ENCODE measurements around the gene GOT1.

DNA sequence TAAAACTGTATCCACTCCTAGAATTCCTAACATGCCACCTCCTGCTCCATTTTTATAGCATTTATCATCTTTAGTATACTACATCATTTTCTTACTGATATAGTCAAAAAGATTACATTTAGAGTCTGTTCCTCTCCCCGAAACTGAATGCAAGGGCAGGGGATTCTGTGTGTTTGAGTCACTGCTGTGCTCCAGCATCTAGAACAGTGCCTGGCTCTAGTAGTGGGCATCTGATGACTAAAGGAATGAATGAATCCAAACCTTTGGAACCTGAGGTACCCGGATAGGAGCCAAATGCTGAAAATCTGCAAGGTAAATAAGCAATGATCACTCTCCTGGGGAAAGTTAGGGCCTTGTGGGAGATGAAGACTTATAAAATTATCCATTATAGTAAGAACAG lies 18.9 kb downstream of the GOT1 start:
- TF ChIP-seq, protein P1, sequence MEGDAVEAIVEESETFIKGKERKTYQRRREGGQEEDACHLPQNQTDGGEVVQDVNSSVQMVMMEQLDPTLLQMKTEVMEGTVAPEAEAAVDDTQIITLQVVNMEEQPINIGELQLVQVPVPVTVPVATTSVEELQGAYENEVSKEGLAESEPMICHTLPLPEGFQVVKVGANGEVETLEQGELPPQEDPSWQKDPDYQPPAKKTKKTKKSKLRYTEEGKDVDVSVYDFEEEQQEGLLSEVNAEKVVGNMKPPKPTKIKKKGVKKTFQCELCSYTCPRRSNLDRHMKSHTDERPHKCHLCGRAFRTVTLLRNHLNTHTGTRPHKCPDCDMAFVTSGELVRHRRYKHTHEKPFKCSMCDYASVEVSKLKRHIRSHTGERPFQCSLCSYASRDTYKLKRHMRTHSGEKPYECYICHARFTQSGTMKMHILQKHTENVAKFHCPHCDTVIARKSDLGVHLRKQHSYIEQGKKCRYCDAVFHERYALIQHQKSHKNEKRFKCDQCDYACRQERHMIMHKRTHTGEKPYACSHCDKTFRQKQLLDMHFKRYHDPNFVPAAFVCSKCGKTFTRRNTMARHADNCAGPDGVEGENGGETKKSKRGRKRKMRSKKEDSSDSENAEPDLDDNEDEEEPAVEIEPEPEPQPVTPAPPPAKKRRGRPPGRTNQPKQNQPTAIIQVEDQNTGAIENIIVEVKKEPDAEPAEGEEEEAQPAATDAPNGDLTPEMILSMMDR (IDR thresholded peaks at IDR 0.05) = no peak
- TF ChIP-seq POLR2A (IDR thresholded peaks at IDR 0.05) = no peak

All from uterus (tissue), 2 donors.